Kidney epithelial cell (primary cell): ENCODE data around the gene MBNL1. TPM values are rescaled to one million over a fixed set of nuclear protein-coding genes. Genes with fewer than 3 reads are reported as not detected.

Source experiments
- DNase-seq: peaks from one replicate; pipeline ENCODE4 v3.0.0-alpha.2; 2010; ENCODE audit warnings: low read depth
- H3K27me3 ChIP-seq: 2 replicates; pipeline ENCODE4 v1.6.0; 2011; ENCODE audit warnings: low read length; ENCODE audit not compliant: control insufficient read depth, insufficient read depth
- H3K36me3 ChIP-seq: 2 replicates; pipeline ENCODE4 v1.5.1; 2011; ENCODE audit warnings: low read length; ENCODE audit not compliant: control insufficient read depth, insufficient read depth
- H3K4me3 ChIP-seq: 2 replicates; pipeline ENCODE4 v1.5.1; 2011; ENCODE audit warnings: low read depth, mild to moderate bottlenecking, control low read depth, low read length
- total RNA-seq: library from RNA; depleted of rRNA; stranded (reverse); fragments of >200 nt; gene quantifications from 2 replicates; pipeline ENCODE4 v1.2.3, GENCODE V29; 2015
- TF ChIP-seq, protein P1 (sequence below): IDR thresholded peaks from 2 replicates; pipeline ENCODE4 v1.5.1; 2011; ENCODE audit warnings: mild to moderate bottlenecking, moderate library complexity, low read length, control low read depth, inconsistent platforms; ENCODE audit not compliant: insufficient read depth, poor library complexity, severe bottlenecking

The MBNL1 gene
- total RNA-seq, 1 donor from 2014 or later, result 47.5 TPM

DNA sequence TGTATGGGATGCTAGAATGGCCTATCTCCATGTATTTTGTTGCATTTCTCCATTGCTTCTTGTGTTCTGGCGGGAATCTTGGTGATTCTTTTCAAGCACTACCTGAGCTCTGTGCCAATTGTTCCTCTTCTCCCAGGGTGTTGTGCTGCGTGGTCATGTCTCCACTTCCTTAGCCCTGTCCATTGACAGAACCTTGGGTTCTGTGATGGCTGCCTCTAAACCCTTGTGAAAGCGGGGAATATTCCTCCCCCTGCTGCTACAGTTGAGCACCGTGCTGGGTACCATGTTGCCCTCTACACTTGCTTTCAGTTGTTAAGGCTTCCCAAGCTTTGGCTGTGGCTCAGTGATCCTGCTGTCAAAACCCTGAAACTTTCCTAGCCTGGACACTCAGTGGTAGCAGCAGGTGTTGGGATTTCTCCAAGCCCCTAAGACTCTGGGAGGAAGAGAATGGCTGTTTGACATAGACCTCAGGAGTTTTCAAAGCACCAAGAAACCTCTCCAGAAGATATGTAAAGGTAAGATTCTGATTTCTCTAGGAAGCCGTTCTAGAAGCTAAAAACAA lies 69.5 kb downstream of the MBNL1 start:
- TF ChIP-seq, protein P1, sequence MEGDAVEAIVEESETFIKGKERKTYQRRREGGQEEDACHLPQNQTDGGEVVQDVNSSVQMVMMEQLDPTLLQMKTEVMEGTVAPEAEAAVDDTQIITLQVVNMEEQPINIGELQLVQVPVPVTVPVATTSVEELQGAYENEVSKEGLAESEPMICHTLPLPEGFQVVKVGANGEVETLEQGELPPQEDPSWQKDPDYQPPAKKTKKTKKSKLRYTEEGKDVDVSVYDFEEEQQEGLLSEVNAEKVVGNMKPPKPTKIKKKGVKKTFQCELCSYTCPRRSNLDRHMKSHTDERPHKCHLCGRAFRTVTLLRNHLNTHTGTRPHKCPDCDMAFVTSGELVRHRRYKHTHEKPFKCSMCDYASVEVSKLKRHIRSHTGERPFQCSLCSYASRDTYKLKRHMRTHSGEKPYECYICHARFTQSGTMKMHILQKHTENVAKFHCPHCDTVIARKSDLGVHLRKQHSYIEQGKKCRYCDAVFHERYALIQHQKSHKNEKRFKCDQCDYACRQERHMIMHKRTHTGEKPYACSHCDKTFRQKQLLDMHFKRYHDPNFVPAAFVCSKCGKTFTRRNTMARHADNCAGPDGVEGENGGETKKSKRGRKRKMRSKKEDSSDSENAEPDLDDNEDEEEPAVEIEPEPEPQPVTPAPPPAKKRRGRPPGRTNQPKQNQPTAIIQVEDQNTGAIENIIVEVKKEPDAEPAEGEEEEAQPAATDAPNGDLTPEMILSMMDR, result no peak
- no peak for DNase-seq
- peaks cover 1% of the 10 kb centered on the region for H3K36me3 ChIP-seq
- H3K27me3 ChIP-seq, result no peaks in the 10 kb centered on the region
- H3K4me3 ChIP-seq, result no peak overlapping the region

DNA sequence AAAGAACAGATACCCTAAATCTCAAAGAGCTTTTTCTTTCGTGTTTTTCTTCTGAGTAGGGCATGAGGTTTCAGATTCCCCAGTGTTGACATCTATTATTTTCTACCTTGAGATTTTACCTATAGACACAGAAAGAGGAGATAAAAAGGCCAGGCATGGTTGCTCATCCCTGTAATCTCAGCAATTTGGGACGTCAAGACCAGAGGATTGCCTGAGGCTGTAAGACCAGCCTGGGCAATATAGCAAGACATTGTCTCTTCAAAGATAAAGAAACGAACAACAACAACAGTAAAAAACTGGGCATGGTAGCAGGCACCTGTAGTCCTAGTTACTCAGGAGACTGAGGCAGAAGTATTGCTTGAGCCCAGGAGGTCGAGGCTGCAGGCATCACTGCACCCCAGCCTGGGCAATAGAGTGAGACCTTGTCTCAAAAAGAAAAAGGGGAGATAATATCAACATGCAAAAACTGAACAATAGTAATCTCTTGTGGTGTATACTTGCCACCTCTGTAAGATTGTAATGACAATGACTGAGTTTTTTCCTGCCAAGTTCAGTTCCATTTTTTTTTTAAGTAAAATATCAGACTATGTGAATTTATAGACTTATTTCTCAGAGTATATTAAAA lies 71.3 kb downstream of the MBNL1 start:
- Histone ChIP-seq H3K27me3 (no peaks in the 10 kb centered on the region), H3K4me3 (no peak overlapping the region), H3K36me3 (peaks cover 1% of the 10 kb centered on the region)
- TF ChIP-seq, protein P1, result no peak
- DNase-seq, result no peak

DNA sequence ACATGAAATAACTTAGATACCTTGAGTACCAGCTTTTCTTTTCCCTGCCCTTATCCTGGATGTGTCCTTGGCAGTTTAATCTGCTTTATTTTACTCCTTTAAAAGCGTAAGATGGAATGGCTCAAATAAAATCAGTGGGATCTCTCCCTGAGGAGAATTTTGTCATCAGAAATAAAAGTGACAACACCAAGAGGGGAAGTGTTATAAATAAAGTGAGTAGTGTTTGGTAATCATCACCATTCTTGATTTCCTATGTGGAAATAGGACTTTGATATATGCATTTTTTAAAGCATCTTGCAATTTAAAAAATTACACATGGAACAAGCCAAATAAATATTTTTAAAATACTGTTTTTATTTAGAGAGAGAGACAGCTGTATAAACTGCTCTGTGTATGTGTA lies 76.5 kb downstream of the MBNL1 start:
- H3K27me3 ChIP-seq, result no peaks in the 10 kb centered on the region
- DNase-seq, result no peak
- TF ChIP-seq, protein P1, result no peak

DNA sequence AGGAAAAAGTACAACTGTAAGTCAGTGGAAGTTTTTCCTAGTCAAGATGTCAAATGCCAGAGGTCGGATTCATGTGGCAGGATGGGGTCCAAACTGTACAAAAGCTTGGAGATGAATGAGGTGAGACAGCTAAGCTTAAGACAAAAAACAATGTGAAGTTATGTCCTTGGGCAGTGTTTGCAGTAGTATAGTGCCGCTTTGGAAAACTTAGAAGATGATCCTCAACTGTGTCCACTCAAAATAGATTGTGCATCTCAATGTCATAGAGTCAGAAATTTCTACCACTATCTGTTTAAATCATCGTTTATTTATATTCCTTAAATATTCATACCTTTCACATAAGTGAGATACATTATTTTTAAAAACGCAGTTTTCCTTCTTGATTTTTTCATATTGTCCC lies 77.3 kb downstream of the MBNL1 start:
- no peaks in the 10 kb centered on the region for H3K27me3 ChIP-seq
- DNase-seq, result no peak
- TF ChIP-seq, protein P1, result no peak
- no peaks in the 10 kb centered on the region for H3K36me3 ChIP-seq
- H3K4me3 ChIP-seq, result no peak overlapping the region

More for the DNA sequence above, 76.5 kb downstream of the MBNL1 start:
- Histone ChIP-seq H3K36me3 (peaks cover 1% of the 10 kb centered on the region), H3K4me3 (no peak overlapping the region)

DNA sequence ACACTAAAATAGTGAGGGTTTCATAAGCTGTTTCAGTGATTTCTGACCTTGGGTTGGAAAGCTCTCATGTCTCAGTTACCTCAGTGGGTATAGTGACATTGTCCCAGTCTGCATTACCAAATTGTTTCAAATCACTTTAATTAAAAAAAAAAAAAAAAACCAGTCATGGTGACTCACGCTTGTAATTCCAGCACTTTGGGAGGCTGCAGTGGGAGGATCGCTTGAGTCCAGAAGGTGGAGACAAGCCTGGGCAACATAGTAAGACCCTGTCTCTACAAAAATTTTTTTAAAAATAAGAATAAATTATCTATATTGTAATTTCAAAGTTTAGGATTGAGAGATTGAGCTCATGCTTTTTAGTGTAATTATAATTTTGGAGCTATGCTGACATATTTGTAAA lies 78.0 kb downstream of the MBNL1 start:
- Histone ChIP-seq H3K27me3 (no peaks in the 10 kb centered on the region), H3K36me3 (no peaks in the 10 kb centered on the region), H3K4me3 (no peak overlapping the region)
- TF ChIP-seq, protein P1, result no peak
- DNase-seq, result no peak
